GM23338 (cell line): Measurements from ENCODE around the gene TMEM63B. TPM values are rescaled to one million over a fixed set of nuclear protein-coding genes. Genes with fewer than 3 reads are reported as not detected.

Experiments used
- ATAC-seq: fragments of 200-7000 bp; cut with Tn5 transposase; 3 replicates; pipeline ENCODE4 v1.9.1; 2020
- DNase-seq: peaks from one replicate; pipeline ENCODE4 v3.0.0-alpha.2; 2015; ENCODE audit warnings: low spot score
- H2AFZ ChIP-seq: fragments of 200-600 bp; sonication (generic); 2 replicates; pipeline ENCODE4 v1.8.0; 2016; ENCODE audit warnings: antibody characterized with exemption, mild to moderate bottlenecking, moderate library complexity
- H3F3A ChIP-seq: fragments of 200-600 bp; sonication (generic); replicated peaks from 2 replicates; pipeline ENCODE4 v1.8.0; 2017; ENCODE audit warnings: antibody characterized with exemption, mixed run types, low read depth
- H3K27ac ChIP-seq: fragments of 200-600 bp; sonication (generic); 2 replicates; pipeline ENCODE4 v1.6.1; 2016; ENCODE audit warnings: low read depth
- H3K27me3 ChIP-seq: fragments of 200-600 bp; sonication (generic); 2 replicates; pipeline ENCODE4 v1.8.0; 2016; ENCODE audit warnings: mild to moderate bottlenecking, mixed run types, moderate library complexity; ENCODE audit not compliant: insufficient read depth
- H3K36me3 ChIP-seq: fragments of 200-600 bp; sonication (generic); 2 replicates; pipeline ENCODE4 v1.8.0; 2016; ENCODE audit warnings: mild to moderate bottlenecking; ENCODE audit not compliant: insufficient read depth
- H3K4me1 ChIP-seq: fragments of 200-600 bp; sonication (generic); 2 replicates; pipeline ENCODE4 v1.8.0; 2016; ENCODE audit warnings: mild to moderate bottlenecking, moderate library complexity; ENCODE audit not compliant: insufficient read depth
- H3K4me2 ChIP-seq: fragments of 200-600 bp; sonication (generic); 2 replicates; pipeline ENCODE4 v1.7.1; 2017; ENCODE audit warnings: mixed run types
- H3K4me3 ChIP-seq: fragments of 200-600 bp; sonication (generic); 2 replicates; pipeline ENCODE4 v1.6.1; 2016; ENCODE audit warnings: mixed run types
- H3K79me2 ChIP-seq: fragments of 200-600 bp; sonication (generic); replicated peaks from 2 replicates; pipeline ENCODE4 v1.8.0; 2017; ENCODE audit warnings: mild to moderate bottlenecking; ENCODE audit not compliant: insufficient read depth
- H3K9me2 ChIP-seq: fragments of 200-600 bp; sonication (generic); 2 replicates; pipeline ENCODE4 v1.8.0; 2017; ENCODE audit not compliant: insufficient read depth
- H4K20me1 ChIP-seq: fragments of 200-600 bp; sonication (generic); replicated peaks from 2 replicates; pipeline ENCODE4 v1.8.0; 2017; ENCODE audit warnings: mild to moderate bottlenecking; ENCODE audit not compliant: insufficient read depth
- H3K27ac Mint-ChIP-seq: 2 replicates; pipeline ENCODE4 v1.8.0; 2020; ENCODE audit warnings: inconsistent platforms, mild to moderate bottlenecking, moderate library complexity, mixed read lengths
- H3K27me3 Mint-ChIP-seq: 3 replicates; pipeline ENCODE4 v1.8.0; 2022; ENCODE audit warnings: low read depth, mild to moderate bottlenecking, moderate library complexity, mixed read lengths, inconsistent platforms; ENCODE audit not compliant: insufficient read depth, poor library complexity
- H3K36me3 Mint-ChIP-seq: 3 replicates; pipeline ENCODE4 v1.8.0; 2021; ENCODE audit warnings: low read depth, mild to moderate bottlenecking, inconsistent platforms, moderate library complexity, mixed read lengths
- H3K4me1 Mint-ChIP-seq: 3 replicates; pipeline ENCODE4 v1.8.0; 2020; ENCODE audit warnings: mild to moderate bottlenecking, inconsistent platforms, mixed read lengths
- H3K4me3 Mint-ChIP-seq: 3 replicates; pipeline ENCODE4 v1.8.0; 2021; ENCODE audit warnings: moderate library complexity, mild to moderate bottlenecking, inconsistent platforms, mixed read lengths
- H3K9me3 Mint-ChIP-seq: 3 replicates; pipeline ENCODE4 v1.8.0; 2020; ENCODE audit warnings: moderate library complexity, mild to moderate bottlenecking, inconsistent platforms, mixed read lengths
- CREB1 ChIP-seq: fragments of 250-450 bp; sonication (Bioruptor Pico); IDR thresholded peaks from 2 replicates; pipeline ENCODE4 v1.5.0; 2020; ENCODE audit warnings: low read depth, mild to moderate bottlenecking, moderate library complexity
- ETS1 ChIP-seq: IDR thresholded peaks from 2 replicates; pipeline ENCODE4 v1.6.1; 2016; ENCODE audit warnings: antibody characterized with exemption
- EZH2 ChIP-seq: fragments of 200-600 bp; sonication (generic); IDR thresholded peaks from one replicate; pipeline ENCODE4 v1.8.0; 2017; ENCODE audit warnings: antibody characterized with exemption, mild to moderate bottlenecking, low read depth; ENCODE audit not compliant: unreplicated experiment
- EZH2phosphoT487 ChIP-seq: fragments of 200-600 bp; sonication (generic); IDR thresholded peaks from one replicate; pipeline ENCODE4 v1.8.1; 2018; ENCODE audit warnings: antibody characterized with exemption; ENCODE audit not compliant: unreplicated experiment
- JUNB ChIP-seq: IDR thresholded peaks from one replicate; pipeline ENCODE4 v1.6.1; 2016; ENCODE audit warnings: antibody characterized with exemption; ENCODE audit not compliant: unreplicated experiment
- NANOG ChIP-seq: IDR thresholded peaks from 2 replicates; pipeline ENCODE4 v1.6.1; 2016; ENCODE audit warnings: antibody characterized with exemption, borderline replicate concordance
- POLR2AphosphoS5 ChIP-seq: IDR thresholded peaks from 2 replicates; pipeline ENCODE4 v1.6.1; 2016; ENCODE audit warnings: antibody characterized with exemption, low read depth
- REST ChIP-seq: IDR thresholded peaks from one replicate; pipeline ENCODE4 v1.6.1; 2018; ENCODE audit warnings: antibody characterized with exemption; ENCODE audit not compliant: unreplicated experiment
- STAT1 ChIP-seq: IDR thresholded peaks from one replicate; pipeline ENCODE4 v1.6.1; 2016; ENCODE audit warnings: antibody characterized with exemption; ENCODE audit not compliant: unreplicated experiment
- ZNF114 ChIP-seq: fragments of 250-450 bp; sonication (Bioruptor Pico); IDR thresholded peaks from 2 replicates; pipeline ENCODE4 v1.5.0; 2020; ENCODE audit warnings: mild to moderate bottlenecking, moderate library complexity
- ZNF331 ChIP-seq: fragments of 250-450 bp; sonication (Bioruptor Pico); IDR thresholded peaks from 2 replicates; pipeline ENCODE4 v1.5.0; 2020; ENCODE audit warnings: low read depth, mild to moderate bottlenecking, moderate library complexity
- polyA plus RNA-seq: library from polyadenylated mRNA; unstranded; fragments of >200 nt; fragmentation: Nextera tagmentation; extraction: Ambion mirVana; gene quantifications from 2 replicates; pipeline ENCODE4 v1.2.1, GENCODE V29; 2016
- total RNA-seq: library from RNA; depleted of rRNA; stranded (reverse); fragments of >200 nt; shearing (Covaris generic); gene quantifications from 2 replicates; pipeline ENCODE4 v1.2.3, GENCODE V29; 2014

TMEM63B gene
- total and polyA plus RNA-seq, 2 experiments from 2014 or later = 10.1 to 36.0 TPM

- Histone ChIP-seq H2AFZ (0 out of 2 replicates have a peak overlapping the region, but pooled peaks have one; percentile 7), H3K4me2 (peak overlapping the region; percentile 51)
Observed at GRCh38 chr6:44202972-44203750, 75.8 kb downstream of the TMEM63B start.

GRCh38 chr6:44203955-44204354 is 76.6 kb downstream of the TMEM63B start:
- H3K36me3 ChIP-seq = no peaks in the 10 kb centered on the region
- H3K4me1 Mint-ChIP-seq = peaks cover 62% of the 10 kb centered on the region
- H3K79me2 ChIP-seq = no peaks in the 10 kb centered on the region
- peaks cover 55% of the 10 kb centered on the region for H3K4me1 ChIP-seq
- no peak overlapping the region; the same call in 1 of the 2 replicates for H3K27ac Mint-ChIP-seq
- H3K4me3 Mint-ChIP-seq = no peak overlapping the region
- peaks cover under 1% of the 10 kb centered on the region; the same call in 1 of the 2 replicates for H3F3A ChIP-seq
- no peaks in the 10 kb centered on the region for H3K9me2 ChIP-seq
- H4K20me1 ChIP-seq = no peaks in the 10 kb centered on the region
- H2AFZ ChIP-seq = peak overlapping the region; percentile 87; the same call in 1 of the 2 replicates
- H3K4me2 ChIP-seq = no peak overlapping the region
- ATAC-seq (no peak), DNase-seq (no peak)
- H3K27ac ChIP-seq = peak overlapping the region; percentile 95; the same call in 1 of the 2 replicates
- no peaks in the 10 kb centered on the region for H3K9me3 Mint-ChIP-seq
- H3K27me3 ChIP-seq = no peaks in the 10 kb centered on the region
- no peaks in the 10 kb centered on the region for H3K36me3 Mint-ChIP-seq
- H3K4me3 ChIP-seq = no peak overlapping the region
- peaks cover 13% of the 10 kb centered on the region for H3K27me3 Mint-ChIP-seq
- TF ChIP-seq NANOG (no peak), POLR2AphosphoS5 (no peak), JUNB (no peak), EZH2phosphoT487 (no peak), STAT1 (no peak), ZNF114 (no peak), ZNF331 (CRISPR knock-in tag) (no peak), EZH2 (no peak), ETS1 (no peak), REST (no peak), CREB1 (no peak)

More at GRCh38 chr6:44202972-44203750, 75.8 kb downstream of the TMEM63B start:
- 0 out of 2 replicates have a peak, but pooled peaks have one; percentile 33 for TF ChIP-seq ZNF114
- TF ChIP-seq ZNF331 (CRISPR knock-in tag) = no peak
- Histone ChIP-seq H3K4me1 (peaks cover 55% of the 10 kb centered on the region), H3K27me3 (no peaks in the 10 kb centered on the region), H4K20me1 (no peaks in the 10 kb centered on the region), H3K79me2 (no peaks in the 10 kb centered on the region), H3F3A (no peaks in the 10 kb centered on the region), H3K9me2 (no peaks in the 10 kb centered on the region), H3K4me3 (no peak overlapping the region; the same call in 1 of the 2 replicates), H3K27ac (peak overlapping the region; percentile 95), H3K36me3 (no peaks in the 10 kb centered on the region)
- peak; percentile 53 for ATAC-seq
- peaks cover 57% of the 10 kb centered on the region for H3K4me1 Mint-ChIP-seq
- H3K4me3 Mint-ChIP-seq = peak overlapping the region; percentile 31; the same call in 1 of the 3 replicates
- peaks cover 11% of the 10 kb centered on the region for H3K27me3 Mint-ChIP-seq
- H3K27ac Mint-ChIP-seq = peak overlapping the region; percentile 94
- peak; percentile 19 for DNase-seq
- no peaks in the 10 kb centered on the region for H3K36me3 Mint-ChIP-seq
- H3K9me3 Mint-ChIP-seq = no peaks in the 10 kb centered on the region
